MM.1S (cell line): ENCODE results near the gene USP9X.

Experiments
- DNase-seq: peaks from one replicate; pipeline ENCODE4 v3.0.0-alpha.2; 2015
- H2AFZ ChIP-seq: fragments of 300-600 bp; sonication (generic); 2 replicates; pipeline ENCODE4 v1.6.0; 2016; ENCODE audit warnings: antibody characterized with exemption, low read length
- H3F3A ChIP-seq: fragments of 300-600 bp; sonication (generic); 2 replicates; pipeline ENCODE4 v1.6.1; 2016; ENCODE audit warnings: mild to moderate bottlenecking, antibody characterized with exemption, low read length, moderate library complexity, mixed read lengths; ENCODE audit not compliant: insufficient read depth
- H3K27ac ChIP-seq: fragments of 300-600 bp; sonication (generic); 2 replicates; pipeline ENCODE4 v1.5.1; 2016; ENCODE audit warnings: mild to moderate bottlenecking, low read length
- H3K27me3 ChIP-seq: fragments of 300-600 bp; sonication (generic); replicated peaks from 2 replicates; pipeline ENCODE4 v1.6.0; 2016; ENCODE audit warnings: low read length; ENCODE audit not compliant: insufficient read depth
- H3K36me3 ChIP-seq: fragments of 300-600 bp; sonication (generic); replicated peaks from 2 replicates; pipeline ENCODE4 v1.6.1; 2016; ENCODE audit warnings: mild to moderate bottlenecking, low read length, mixed read lengths; ENCODE audit not compliant: insufficient read depth
- H3K4me1 ChIP-seq: fragments of 300-600 bp; sonication (generic); 2 replicates; pipeline ENCODE4 v1.6.1; 2016; ENCODE audit warnings: low read length, mixed read lengths
- H3K4me2 ChIP-seq: fragments of 300-600 bp; sonication (generic); 2 replicates; pipeline ENCODE4 v1.6.0; 2016; ENCODE audit warnings: low read depth, low read length
- H3K4me3 ChIP-seq: fragments of 300-600 bp; sonication (generic); 2 replicates; pipeline ENCODE4 v1.5.1; 2016; ENCODE audit warnings: low read length, mixed read lengths
- H3K79me2 ChIP-seq: fragments of 300-600 bp; sonication (generic); 2 replicates; pipeline ENCODE4 v1.6.1; 2016; ENCODE audit warnings: mixed run types, low read length, mixed read lengths
- H3K9ac ChIP-seq: fragments of 300-600 bp; sonication (generic); 2 replicates; pipeline ENCODE4 v1.6.1; 2016; ENCODE audit warnings: low read length, mixed read lengths
- H3K9me2 ChIP-seq: fragments of 300-600 bp; sonication (generic); replicated peaks from 2 replicates; pipeline ENCODE4 v1.6.1; 2016; ENCODE audit warnings: mild to moderate bottlenecking, low read length, mixed read lengths; ENCODE audit not compliant: insufficient read depth
- H3K9me3 ChIP-seq: fragments of 300-600 bp; sonication (generic); replicated peaks from 2 replicates; pipeline ENCODE4 v1.6.1; 2016; ENCODE audit warnings: mild to moderate bottlenecking, low read length, mixed read lengths; ENCODE audit not compliant: insufficient read depth
- H4K20me1 ChIP-seq: fragments of 300-600 bp; sonication (generic); 2 replicates; pipeline ENCODE4 v1.6.1; 2016; ENCODE audit warnings: mild to moderate bottlenecking, low read length, moderate library complexity, mixed read lengths; ENCODE audit not compliant: insufficient read depth
- EZH2 ChIP-seq: fragments of 300-600 bp; sonication (generic); optimal IDR thresholded peaks from 2 replicates; pipeline ENCODE3; 2017; ENCODE audit warnings: low read depth, mild to moderate bottlenecking, antibody characterized with exemption, low read length, mixed read lengths
- EZH2phosphoT487 ChIP-seq: fragments of 300-600 bp; sonication (generic); IDR thresholded peaks from 2 replicates; pipeline ENCODE4 v1.6.1; 2018; ENCODE audit warnings: antibody characterized with exemption, low read length
- TF ChIP-seq, protein P1 (sequence below): fragments of 300-600 bp; sonication (generic); IDR thresholded peaks from 2 replicates; pipeline ENCODE4 v1.5.1; 2016; ENCODE audit warnings: antibody characterized with exemption, low read length, mixed read lengths

USP9X gene

DNA sequence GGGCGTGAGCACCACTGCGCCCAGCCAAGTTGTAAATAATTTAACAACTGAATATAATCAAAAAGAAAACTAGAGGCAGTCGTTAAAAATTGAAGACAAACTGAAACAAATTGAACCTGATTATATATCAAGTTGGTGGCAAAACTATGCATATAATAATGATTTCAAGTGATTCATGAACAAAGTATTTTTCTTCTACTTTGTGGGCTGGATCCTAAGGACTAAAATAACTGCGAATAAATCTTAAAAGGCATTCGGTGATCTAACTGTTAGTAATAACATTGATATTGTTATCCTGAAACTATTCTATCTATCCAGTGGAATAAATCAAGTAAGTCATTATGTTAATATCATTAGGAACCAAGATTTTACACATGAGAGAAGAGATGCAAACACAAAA, 21.2 kb upstream of the USP9X start:
- H3K36me3 ChIP-seq: no peaks in the 10 kb centered on the region
- no peak overlapping the region for H3K9ac ChIP-seq
- H4K20me1 ChIP-seq: no peaks in the 10 kb centered on the region
- H3K79me2 ChIP-seq: no peaks in the 10 kb centered on the region
- H3K4me1 ChIP-seq: no peaks in the 10 kb centered on the region
- H3K27me3 ChIP-seq: no peaks in the 10 kb centered on the region
- H3K4me3 ChIP-seq: no peak overlapping the region
- H3K9me3 ChIP-seq: no peaks in the 10 kb centered on the region
- DNase-seq: no peak
- no peaks in the 10 kb centered on the region for H3K9me2 ChIP-seq
- H3K4me2 ChIP-seq: no peak overlapping the region
- TF ChIP-seq, protein P1, sequence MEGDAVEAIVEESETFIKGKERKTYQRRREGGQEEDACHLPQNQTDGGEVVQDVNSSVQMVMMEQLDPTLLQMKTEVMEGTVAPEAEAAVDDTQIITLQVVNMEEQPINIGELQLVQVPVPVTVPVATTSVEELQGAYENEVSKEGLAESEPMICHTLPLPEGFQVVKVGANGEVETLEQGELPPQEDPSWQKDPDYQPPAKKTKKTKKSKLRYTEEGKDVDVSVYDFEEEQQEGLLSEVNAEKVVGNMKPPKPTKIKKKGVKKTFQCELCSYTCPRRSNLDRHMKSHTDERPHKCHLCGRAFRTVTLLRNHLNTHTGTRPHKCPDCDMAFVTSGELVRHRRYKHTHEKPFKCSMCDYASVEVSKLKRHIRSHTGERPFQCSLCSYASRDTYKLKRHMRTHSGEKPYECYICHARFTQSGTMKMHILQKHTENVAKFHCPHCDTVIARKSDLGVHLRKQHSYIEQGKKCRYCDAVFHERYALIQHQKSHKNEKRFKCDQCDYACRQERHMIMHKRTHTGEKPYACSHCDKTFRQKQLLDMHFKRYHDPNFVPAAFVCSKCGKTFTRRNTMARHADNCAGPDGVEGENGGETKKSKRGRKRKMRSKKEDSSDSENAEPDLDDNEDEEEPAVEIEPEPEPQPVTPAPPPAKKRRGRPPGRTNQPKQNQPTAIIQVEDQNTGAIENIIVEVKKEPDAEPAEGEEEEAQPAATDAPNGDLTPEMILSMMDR: no peak
- TF ChIP-seq EZH2phosphoT487 (no peak), EZH2 (no peak)
- no peak overlapping the region for H2AFZ ChIP-seq
- no peak overlapping the region for H3K27ac ChIP-seq
- H3F3A ChIP-seq: no peaks in the 10 kb centered on the region

GRCh38 chrX:41066391-41066790, 18.9 kb upstream of the USP9X start:
- no peak overlapping the region for H3K4me3 ChIP-seq
- no peaks in the 10 kb centered on the region for H3K36me3 ChIP-seq
- H3K9ac ChIP-seq: no peak overlapping the region
- H3K4me2 ChIP-seq: no peak overlapping the region
- H2AFZ ChIP-seq: no peak overlapping the region
- no peaks in the 10 kb centered on the region for H3F3A ChIP-seq
- H3K9me2 ChIP-seq: no peaks in the 10 kb centered on the region
- no peaks in the 10 kb centered on the region for H3K4me1 ChIP-seq
- H3K9me3 ChIP-seq: no peaks in the 10 kb centered on the region
- no peaks in the 10 kb centered on the region for H3K79me2 ChIP-seq
- DNase-seq: no peak
- TF ChIP-seq EZH2: no peak
- TF ChIP-seq, protein P1: no peak
- TF ChIP-seq EZH2phosphoT487: no peak
- no peak overlapping the region for H3K27ac ChIP-seq
- H3K27me3 ChIP-seq: no peaks in the 10 kb centered on the region
- H4K20me1 ChIP-seq: no peaks in the 10 kb centered on the region

GRCh38 chrX:41066969-41067368, 18.3 kb upstream of the USP9X start:
- no peak overlapping the region for H3K27ac ChIP-seq
- TF ChIP-seq EZH2 (no peak), EZH2phosphoT487 (no peak)
- TF ChIP-seq, protein P1: no peak
- H2AFZ ChIP-seq: no peak overlapping the region
- H4K20me1 ChIP-seq: no peaks in the 10 kb centered on the region
- no peak for DNase-seq
- H3K4me3 ChIP-seq: no peak overlapping the region
- no peaks in the 10 kb centered on the region for H3F3A ChIP-seq
- no peaks in the 10 kb centered on the region for H3K9me3 ChIP-seq
- H3K4me2 ChIP-seq: no peak overlapping the region
- H3K9me2 ChIP-seq: no peaks in the 10 kb centered on the region
- H3K4me1 ChIP-seq: no peaks in the 10 kb centered on the region
- no peaks in the 10 kb centered on the region for H3K27me3 ChIP-seq
- no peak overlapping the region for H3K9ac ChIP-seq
- H3K79me2 ChIP-seq: no peaks in the 10 kb centered on the region
- no peaks in the 10 kb centered on the region for H3K36me3 ChIP-seq
